Skin of body (tissue), 3 donors: ENCODE data around the gene MRPL1. TPM values are rescaled to one million over a fixed set of nuclear protein-coding genes. Genes with fewer than 3 reads are reported as not detected.
"Not testable (repeated sequence)": the region's sequence is repeated elsewhere in the genome, so short reads cannot be mapped to it uniquely, and the experiment has no call there.

Experiments
- DNase-seq: peaks from one replicate; lab custom pipeline; 2025; lab: John Stamatoyannopoulos, UW
- small RNA-seq: library from RNA; depleted of rRNA; stranded (forward); fragments of <200 nt; gene quantifications from one replicate; pipeline ENCODE3, GENCODE V24; 2014; ENCODE audit warnings: low replicate concordance
- total RNA-seq: library from RNA; depleted of rRNA; stranded (reverse); fragments of >200 nt; gene quantifications from one replicate; pipeline ENCODE4 v1.2.3, GENCODE V29; 2014

MRPL1 gene
- total RNA-seq, 1 donor from 2014 or later, result 26.8 TPM

GRCh38 chr4:77963004-77963403 lies 100.4 kb downstream of the MRPL1 start:
- no peak for DNase-seq

- not testable (repeated sequence) for DNase-seq
Measured at GRCh38 chr4:77973657-77974056, 111.0 kb downstream of the MRPL1 start.

- DNase-seq, result not testable (repeated sequence)
Measured at GRCh38 chr4:77982900-77983540, 120.4 kb downstream of the MRPL1 start.

- not testable (repeated sequence) for DNase-seq
Measured at GRCh38 chr4:77983612-77984311, 121.1 kb downstream of the MRPL1 start.

- DNase-seq, result no peak
Measured at GRCh38 chr4:77989968-77990367, 127.3 kb downstream of the MRPL1 start.

- DNase-seq, result no peak
Measured at GRCh38 chr4:77990456-77990855, 127.8 kb downstream of the MRPL1 start.

GRCh38 chr4:77990904-77991358 lies 128.3 kb downstream of the MRPL1 start:
- peak; percentile 59 for DNase-seq

GRCh38 chr4:77992581-77992980 lies 130.0 kb downstream of the MRPL1 start:
- no peak for DNase-seq

- DNase-seq, result no peak
Measured at GRCh38 chr4:77994194-77994721, 131.6 kb downstream of the MRPL1 start.

- DNase-seq, result no peak
Measured at GRCh38 chr4:77996076-77996475, 133.4 kb downstream of the MRPL1 start.

- no peak for DNase-seq
Measured at GRCh38 chr4:78001531-78001930, 138.9 kb downstream of the MRPL1 start.

- DNase-seq, result no peak
Measured at GRCh38 chr4:78002260-78002659, 139.6 kb downstream of the MRPL1 start.

Small RNA genes within 50 kb of the gene (small RNA-seq; reads per million reads assigned to genes)
- gene AC112225.1, result not detected

Other genes with a start within 250 kb of the MRPL1 start
- gene CNOT6L, start 43.5 kb upstream of the MRPL1 start, total RNA-seq, result 39.3 TPM
- gene FRAS1, start 194.5 kb downstream of the MRPL1 start, total RNA-seq, result 15.2 TPM